Measurements from ENCODE around the gene CEP112. TPM values are rescaled to one million over a fixed set of nuclear protein-coding genes. Genes with fewer than 3 reads are reported as not detected.

The CEP112 gene
- total and polyA plus RNA-seq, 2 of the 4 experiments (the other 2 are of a cell fraction), result 2.5 to 5.6 TPM

- no peak for TF ChIP-seq NFE2L2 (IDR thresholded peaks at IDR 0.05; ENCODE audit: low read depth, low read length)
Observed at GRCh38 chr17:65953316-65954147, 238.4 kb downstream of the CEP112 start (continued).

- Histone ChIP-seq H3K18ac (ENCODE audit: low read depth, low read length) (no peak overlapping the region), H3K4me2 (ENCODE audit: low read depth, low read length) (no peak overlapping the region), H3K27me3 (ENCODE audit: control insufficient read depth, insufficient read depth, low read length) (no peaks in the 10 kb centered on the region), H3K79me1 (ENCODE audit: low read depth in 1 of 2, low read length in 2 of 2) (no peaks in the 10 kb centered on the region), H3K9ac (ENCODE audit: low read depth, low read length) (no peak overlapping the region), H3K23ac (ENCODE audit: low read depth, low read length) (no peak overlapping the region), H4K8ac (ENCODE audit: low read depth in 2 of 2, low read length in 2 of 2) (no peak overlapping the region), H2BK120ac (ENCODE audit: low read depth, low read length) (no peak overlapping the region), H3K9me1 (ENCODE audit: insufficient read depth, low read length) (no peaks in the 10 kb centered on the region), H2BK5ac (ENCODE audit: low read depth, low read length, poor library complexity, severe bottlenecking) (no peak overlapping the region), H3K27ac (ENCODE audit: insufficient read depth, low read length) (no peak overlapping the region), H3K4me1 (ENCODE audit: control insufficient read depth, insufficient read depth, low read length) (no peaks in the 10 kb centered on the region), H3K14ac (replicated peaks; ENCODE audit: low read depth, low read length) (no peak overlapping the region), H2AFZ (replicated peaks; ENCODE audit: low read length, poor library complexity) (no peak overlapping the region), H4K20me1 (ENCODE audit: insufficient read depth, low read length) (no peaks in the 10 kb centered on the region), H2AK5ac (ENCODE audit: low read depth, low read length) (no peak overlapping the region), H3K4ac (ENCODE audit: low read depth, low read length) (no peak overlapping the region), H2BK15ac (ENCODE audit: low read depth, low read length) (no peak overlapping the region), H2BK20ac (ENCODE audit: low read depth, low read length) (no peak overlapping the region), H3K4me3 (ENCODE audit: insufficient read depth, low read depth, low read length) (no peak overlapping the region), H3K56ac (ENCODE audit: extremely low read depth, insufficient read depth, low read length) (no peak overlapping the region), H3K36me3 (ENCODE audit: control insufficient read depth, insufficient read depth, low read length) (no peaks in the 10 kb centered on the region), H2AK9ac (replicated peaks; ENCODE audit: low read depth, low read length, poor library complexity) (no peak overlapping the region), H3K9me3 (ENCODE audit: control insufficient read depth, insufficient read depth, low read length) (no peaks in the 10 kb centered on the region), H4K5ac (ENCODE audit: low read depth, low read length) (no peak overlapping the region), H4K91ac (ENCODE audit: insufficient read depth, low read depth, low read length) (no peak overlapping the region)
- no peak for DNase-seq
- TF ChIP-seq RCOR1 (IDR thresholded peaks at IDR 0.05; ENCODE audit: insufficient replicate concordance, low read length), result no peak
- no peak for TF ChIP-seq MAFK (IDR thresholded peaks at IDR 0.05; ENCODE audit: low read depth, low read length)
- TF ChIP-seq MAZ (IDR thresholded peaks at IDR 0.05; ENCODE audit: borderline replicate concordance, low read depth, low read length), result no peak
- TF ChIP-seq RAD21 (IDR thresholded peaks at IDR 0.05; ENCODE audit: low read length), result no peak
- no peak for TF ChIP-seq CHD1 (IDR thresholded peaks at IDR 0.05; ENCODE audit: low read depth, low read length)
- no peak for TF ChIP-seq ELK1 (IDR thresholded peaks at IDR 0.05; ENCODE audit: borderline replicate concordance, low read depth, low read length)
- no peak for TF ChIP-seq USF2 (IDR thresholded peaks at IDR 0.05; ENCODE audit: low read depth, low read length)
- no peak for TF ChIP-seq CEBPB (IDR thresholded peaks at IDR 0.05; ENCODE audit: low read depth, low read length)
- TF ChIP-seq SMC3 (IDR thresholded peaks at IDR 0.05; ENCODE audit: low read depth, low read length), result no peak
- CTCF ChIA-PET, result no interaction called here
- dilution Hi-C loops (cut with HindIII; ENCODE audit: low sequenced_read_pairs, unreplicated experiment) (no loop called here), in situ Hi-C loops (cut with MboI; ENCODE audit: low sequenced_read_pairs) (no loop called here), intact Hi-C loops (cut with micrococcal nuclease) (no loop called here)
- ATAC-seq (ENCODE audit: low read depth), result no peak
- POLR2A ChIA-PET (ENCODE audit: unreplicated experiment), result no interaction called here
- BruUV-seq (replicated peaks), result no TSS peak
- no CpG with 5 or more reads among the region's 1 CpG for WGBS, 2 experiments (ENCODE audit: extremely low coverage in 2 of 2, insufficient read length in 1 of 2)
Observed at GRCh38 chr17:65952586-65952985, 239.3 kb downstream of the CEP112 start.

Measured in IMR-90 (cell line).